ENCODE results near the gene ASTN1.

Gene ASTN1

GRCh38 chr1:176811511-176812288 lies 352.8 kb downstream of the ASTN1 start:
- no peak for TF ChIP-seq CTCF (IDR thresholded peaks at IDR 0.05; ENCODE audit: control extremely low read depth, extremely low read depth, low read depth, missing control alignments)
- no peak for DNase-seq (ENCODE audit: extremely low spot score)
- CTCF ChIA-PET = interaction anchor here (1.0 to 1.7 kb wide), 2 partner anchors 10 to 14 kb away, joined by 4 to 5 read pairs; no protein-coding TSS in a partner anchor
- POLR2A ChIA-PET = no interaction called here

DNA sequence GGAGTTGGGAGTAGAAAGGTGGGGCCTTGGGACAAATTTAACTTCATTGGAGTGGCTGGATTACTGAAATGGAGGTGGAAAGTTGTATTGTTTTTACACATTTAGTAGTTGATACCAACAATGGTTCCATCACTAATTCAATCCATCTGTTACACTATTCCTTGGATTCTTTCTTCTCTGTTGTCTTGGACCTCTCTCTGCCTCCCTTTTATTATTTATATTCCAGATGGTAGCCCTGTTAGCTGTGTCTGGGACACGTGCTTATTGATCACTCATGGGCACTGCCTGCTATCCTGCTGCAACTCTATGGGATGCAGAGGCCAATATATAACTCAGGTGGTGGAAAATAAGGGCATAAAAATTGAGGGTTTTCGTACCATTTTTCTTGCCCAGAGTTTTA lies 355.2 kb downstream of the ASTN1 start:
- POLR2A ChIA-PET = no interaction called here
- CTCF ChIA-PET = no interaction called here
- TF ChIP-seq CTCF (IDR thresholded peaks at IDR 0.05; ENCODE audit: control extremely low read depth, extremely low read depth, low read depth, missing control alignments) = no peak
- no peak for DNase-seq (ENCODE audit: extremely low spot score)

Measured in GM10248 (cell line).